PC-9 (cell line): ENCODE results near the gene OSBPL6.

ENCODE experiments used
- EZH2 ChIP-seq: fragments of 200-600 bp; sonication (generic); IDR thresholded peaks from 2 replicates; pipeline ENCODE4 v1.8.0; 2017; ENCODE audit warnings: antibody characterized with exemption, low read depth
- TF ChIP-seq, protein P1 (sequence below): fragments of 200-600 bp; sonication (generic); conservative IDR thresholded peaks from 2 replicates; pipeline ENCODE4 v1.6.1; 2017; ENCODE audit warnings: mixed run types, antibody characterized with exemption, mild to moderate bottlenecking, moderate library complexity

DNA sequence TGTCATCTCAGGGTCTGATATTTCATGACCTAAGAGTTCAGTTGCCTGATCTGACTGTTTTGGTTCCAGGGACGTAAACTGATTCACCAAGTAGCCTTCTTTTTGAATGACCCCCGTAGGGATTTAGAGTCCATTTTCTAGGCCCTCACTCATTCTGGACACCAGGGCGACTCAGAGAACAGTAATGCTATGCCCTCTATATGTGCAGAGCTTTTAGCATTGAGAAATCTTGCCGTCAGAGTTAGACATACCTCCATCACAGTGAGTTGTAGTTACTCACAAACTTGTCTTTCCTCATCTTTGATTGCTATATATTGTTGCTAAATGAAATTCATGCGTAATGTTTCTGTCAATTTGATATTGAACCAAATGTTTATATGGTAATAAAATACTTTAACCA lies 92.3 kb downstream of the OSBPL6 start:
- TF ChIP-seq, protein P1, sequence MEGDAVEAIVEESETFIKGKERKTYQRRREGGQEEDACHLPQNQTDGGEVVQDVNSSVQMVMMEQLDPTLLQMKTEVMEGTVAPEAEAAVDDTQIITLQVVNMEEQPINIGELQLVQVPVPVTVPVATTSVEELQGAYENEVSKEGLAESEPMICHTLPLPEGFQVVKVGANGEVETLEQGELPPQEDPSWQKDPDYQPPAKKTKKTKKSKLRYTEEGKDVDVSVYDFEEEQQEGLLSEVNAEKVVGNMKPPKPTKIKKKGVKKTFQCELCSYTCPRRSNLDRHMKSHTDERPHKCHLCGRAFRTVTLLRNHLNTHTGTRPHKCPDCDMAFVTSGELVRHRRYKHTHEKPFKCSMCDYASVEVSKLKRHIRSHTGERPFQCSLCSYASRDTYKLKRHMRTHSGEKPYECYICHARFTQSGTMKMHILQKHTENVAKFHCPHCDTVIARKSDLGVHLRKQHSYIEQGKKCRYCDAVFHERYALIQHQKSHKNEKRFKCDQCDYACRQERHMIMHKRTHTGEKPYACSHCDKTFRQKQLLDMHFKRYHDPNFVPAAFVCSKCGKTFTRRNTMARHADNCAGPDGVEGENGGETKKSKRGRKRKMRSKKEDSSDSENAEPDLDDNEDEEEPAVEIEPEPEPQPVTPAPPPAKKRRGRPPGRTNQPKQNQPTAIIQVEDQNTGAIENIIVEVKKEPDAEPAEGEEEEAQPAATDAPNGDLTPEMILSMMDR, result no peak
- no peak for TF ChIP-seq EZH2
